ENCODE measurements around the gene MBNL1.
"Not testable (repeated sequence)": the region's sequence is repeated elsewhere in the genome, so short reads cannot be mapped to it uniquely, and the experiment has no call there.

Gene MBNL1

GRCh38 chr3:152377184-152377570, 108.4 kb downstream of the MBNL1 start:
- no peak for DNase-seq (ENCODE audit: low read depth in 2 of 2)

DNA sequence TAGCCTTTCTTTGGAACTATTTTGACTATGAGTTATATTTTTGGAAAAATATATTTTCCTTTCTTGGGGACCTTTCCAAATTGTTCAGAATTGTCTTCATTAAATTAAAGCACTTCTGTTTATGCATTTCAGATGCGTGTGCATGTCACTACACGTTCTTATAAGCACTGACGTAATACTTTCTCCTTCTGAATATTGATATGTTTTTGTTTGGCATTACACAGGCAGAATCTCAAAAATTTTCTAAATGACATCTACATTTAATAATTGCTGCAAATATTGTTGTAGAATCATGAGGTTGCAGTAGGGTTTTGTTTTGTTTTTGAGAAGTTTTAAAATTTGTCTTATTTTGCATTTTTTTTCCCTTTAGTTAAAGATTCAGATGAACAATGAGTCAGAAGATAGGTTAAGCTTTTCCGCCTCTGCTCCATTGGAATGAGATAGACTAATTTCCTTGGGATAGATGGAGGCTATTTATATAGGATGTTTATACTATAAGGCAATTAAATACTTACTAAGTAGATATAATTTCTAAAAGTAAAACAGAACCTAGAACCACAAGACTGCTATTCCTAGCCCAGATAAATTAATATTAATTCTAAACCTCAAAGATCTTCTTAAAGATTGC, 110.8 kb downstream of the MBNL1 start:
- DNase-seq (ENCODE audit: low read depth in 2 of 2), result no peak

GRCh38 chr3:152380043-152380442, 111.3 kb downstream of the MBNL1 start:
- DNase-seq (ENCODE audit: low read depth in 2 of 2), result no peak

GRCh38 chr3:152381881-152382295, 113.2 kb downstream of the MBNL1 start:
- DNase-seq (ENCODE audit: low read depth in 2 of 2), result no peak

DNA sequence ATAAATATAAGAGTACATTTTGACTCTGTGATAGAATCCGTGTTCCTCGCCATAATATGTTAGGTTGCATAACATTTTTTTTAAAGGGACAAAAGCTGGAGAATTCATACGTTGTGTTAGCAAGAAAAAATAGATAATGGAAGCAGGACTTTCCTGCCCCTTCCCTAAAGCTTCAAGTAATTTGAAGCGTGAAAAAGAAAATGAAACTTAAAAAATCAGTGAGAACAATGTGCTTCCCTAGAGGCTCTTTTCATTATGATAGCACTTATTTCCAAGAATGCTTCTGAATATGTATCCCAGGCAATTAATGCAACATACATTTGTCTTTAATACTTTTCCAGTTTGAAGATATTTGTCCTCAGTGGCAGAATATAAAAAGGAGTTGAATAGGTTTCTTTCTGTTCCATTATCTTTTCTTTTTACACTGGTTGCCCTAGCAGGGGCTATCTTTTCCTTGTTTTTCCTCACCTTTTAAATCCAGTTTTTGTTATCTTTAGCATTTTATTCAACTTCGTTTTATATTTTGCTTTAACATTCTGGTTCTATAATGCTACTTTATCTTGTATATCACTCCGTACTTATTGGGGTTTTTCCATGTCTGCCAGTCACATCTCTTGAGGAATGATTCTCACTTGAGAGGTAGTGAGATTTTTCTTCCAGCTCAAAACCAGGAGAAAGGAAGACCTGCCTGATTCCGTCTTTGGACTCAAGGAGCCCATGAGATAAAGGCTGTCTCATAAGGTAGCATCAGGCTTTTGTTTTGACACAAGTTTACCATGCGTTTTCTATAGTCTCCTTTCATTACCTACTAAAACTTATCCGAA, 113.8 kb downstream of the MBNL1 start:
- DNase-seq (ENCODE audit: low read depth in 2 of 2), result no peak

DNA sequence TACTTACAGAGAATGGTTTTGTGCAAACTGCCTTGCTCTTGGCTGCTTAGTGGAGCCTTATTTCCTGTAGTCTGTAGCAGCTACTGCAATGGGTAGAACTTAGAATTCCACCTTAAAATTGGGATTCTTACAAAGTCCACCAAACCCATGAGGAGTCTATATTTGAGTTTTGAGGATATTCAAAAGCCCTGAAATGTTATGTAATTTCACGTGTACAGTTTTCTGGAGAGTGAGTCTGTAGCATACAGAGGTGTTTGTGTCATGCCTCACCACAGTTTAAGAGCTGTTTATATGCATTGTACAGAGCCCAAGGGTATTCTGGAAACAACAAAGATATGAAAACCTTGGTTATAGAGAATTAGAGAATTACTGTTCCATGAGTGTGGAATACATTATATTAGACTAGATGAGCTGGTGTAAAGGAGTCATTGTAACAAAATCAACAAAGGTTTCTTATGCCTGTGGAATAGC, 114.4 kb downstream of the MBNL1 start:
- DNase-seq (ENCODE audit: low read depth in 2 of 2), result no peak

- DNase-seq (ENCODE audit: low read depth in 2 of 2), result no peak
Measured at GRCh38 chr3:152384412-152384811, 115.7 kb downstream of the MBNL1 start.

DNA sequence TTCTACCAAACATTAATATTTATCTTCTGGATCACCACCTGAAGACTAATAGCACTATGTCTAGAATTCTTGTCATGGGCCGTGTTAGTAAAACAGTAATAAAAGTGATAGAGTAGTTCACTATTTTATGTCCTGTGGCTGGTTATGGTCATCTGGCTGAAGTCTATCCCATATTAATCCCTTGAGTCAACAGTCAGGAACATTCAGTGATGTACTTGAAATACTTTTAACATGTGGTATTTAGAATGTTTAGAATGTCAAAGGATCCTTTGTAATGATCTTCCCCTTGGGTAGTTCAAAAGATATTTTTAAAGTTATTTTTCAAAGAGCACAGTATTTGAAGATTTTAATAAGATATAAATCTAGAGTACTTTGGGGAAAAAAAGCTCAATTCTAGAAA, 117.0 kb downstream of the MBNL1 start:
- no peak for DNase-seq (ENCODE audit: low read depth in 2 of 2)

DNA sequence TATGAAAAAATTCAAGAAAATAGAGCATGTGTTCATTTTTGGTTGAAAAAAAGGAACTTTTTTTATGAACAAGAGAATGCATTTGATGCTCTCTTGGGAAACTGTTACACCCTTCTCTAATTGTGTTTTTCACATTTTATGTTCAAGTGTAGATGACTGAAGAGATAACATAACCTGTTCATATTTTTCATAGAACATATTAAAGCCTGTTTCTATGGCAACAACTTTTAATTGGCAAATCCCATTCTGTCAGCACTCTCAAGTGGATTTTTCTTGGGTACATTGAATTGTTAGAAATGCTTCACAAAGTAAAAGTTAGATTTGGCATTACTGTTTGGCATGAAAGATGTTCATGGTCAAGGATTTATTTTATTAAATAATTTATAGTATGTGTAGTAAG, 117.5 kb downstream of the MBNL1 start:
- DNase-seq (ENCODE audit: low read depth in 2 of 2), result no peak

- DNase-seq (ENCODE audit: low read depth in 2 of 2), result no peak
Measured at GRCh38 chr3:152388631-152389030, 119.9 kb downstream of the MBNL1 start.

DNA sequence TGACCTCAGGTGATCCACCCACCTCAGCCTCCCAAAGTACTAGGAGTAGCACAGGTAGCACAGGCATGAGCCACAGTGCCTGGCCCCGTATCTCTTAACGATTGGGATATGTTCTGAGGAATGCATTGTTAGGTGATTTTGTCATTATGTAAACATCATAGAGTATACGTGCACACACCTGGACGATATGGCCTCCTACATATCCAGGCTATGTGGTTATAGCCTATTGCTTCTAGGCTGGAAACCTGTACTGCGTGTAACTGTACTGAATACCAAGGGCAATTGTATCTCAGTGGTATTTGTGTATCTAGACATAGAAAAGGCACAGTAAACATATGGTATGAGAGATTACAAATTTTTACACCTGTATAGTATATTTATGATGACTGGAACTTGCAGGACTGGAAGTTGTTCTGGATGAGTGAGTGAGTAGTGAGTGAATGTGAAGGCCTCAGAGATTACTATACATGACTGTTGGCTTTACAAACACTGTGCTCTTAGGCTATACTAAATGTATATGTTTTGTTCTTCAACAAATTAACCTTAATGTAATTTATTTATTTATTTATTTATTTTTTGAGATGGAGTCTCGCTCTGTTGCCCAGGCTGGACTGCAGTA, 120.7 kb downstream of the MBNL1 start:
- no peak for DNase-seq (ENCODE audit: low read depth in 2 of 2)

GRCh38 chr3:152390647-152391046, 121.9 kb downstream of the MBNL1 start:
- DNase-seq (ENCODE audit: low read depth in 2 of 2), result no peak

- no peak for DNase-seq (ENCODE audit: low read depth in 2 of 2)
Measured at GRCh38 chr3:152391671-152392070, 122.9 kb downstream of the MBNL1 start.

- DNase-seq (ENCODE audit: low read depth in 2 of 2), result no peak
Measured at GRCh38 chr3:152392272-152392880, 123.6 kb downstream of the MBNL1 start.

- DNase-seq (ENCODE audit: low read depth in 2 of 2), result no peak
Measured at GRCh38 chr3:152394246-152394645, 125.5 kb downstream of the MBNL1 start.

DNA sequence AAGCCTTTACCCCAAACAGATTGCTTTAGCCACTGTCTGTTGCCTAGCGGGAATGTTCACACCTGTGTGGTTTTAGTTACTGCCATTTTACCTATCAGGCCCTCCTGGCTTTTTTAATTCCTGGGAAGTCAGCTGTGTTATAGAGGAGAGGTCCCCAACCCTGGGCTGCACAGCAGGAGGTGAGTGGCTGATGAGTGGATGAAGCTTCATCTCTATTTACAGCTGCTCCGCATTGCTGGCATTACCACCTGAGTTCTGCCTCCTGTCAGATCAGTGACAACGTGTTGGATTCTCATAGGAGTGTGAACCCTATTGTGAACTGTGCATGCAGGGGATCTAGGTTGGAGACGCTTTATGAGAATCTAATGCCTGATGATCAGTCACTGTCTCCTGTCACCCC, 127.0 kb downstream of the MBNL1 start:
- no peak for DNase-seq (ENCODE audit: low read depth in 2 of 2)

- no peak for DNase-seq (ENCODE audit: low read depth in 2 of 2)
Measured at GRCh38 chr3:152396867-152397266, 128.1 kb downstream of the MBNL1 start.

DNA sequence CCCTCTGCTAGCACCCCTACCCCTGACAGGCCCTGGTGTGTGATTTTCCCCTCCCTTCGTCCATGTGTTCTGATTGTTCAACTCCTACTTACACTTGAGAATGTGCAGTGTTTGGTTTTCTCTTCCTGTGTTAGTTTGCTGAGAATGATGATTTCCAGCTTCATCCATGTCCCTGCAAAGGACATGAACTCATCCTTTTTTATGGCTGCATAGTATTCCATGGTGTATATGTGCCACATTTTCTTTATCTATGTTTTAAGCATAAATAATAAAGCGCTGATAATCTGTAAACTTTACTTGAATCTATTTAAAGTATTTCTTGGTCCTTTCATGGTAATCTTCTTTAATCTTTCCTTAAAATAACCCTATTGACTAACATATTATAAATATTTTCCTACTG, 128.6 kb downstream of the MBNL1 start:
- DNase-seq (ENCODE audit: low read depth in 2 of 2), result not testable (repeated sequence)

DNA sequence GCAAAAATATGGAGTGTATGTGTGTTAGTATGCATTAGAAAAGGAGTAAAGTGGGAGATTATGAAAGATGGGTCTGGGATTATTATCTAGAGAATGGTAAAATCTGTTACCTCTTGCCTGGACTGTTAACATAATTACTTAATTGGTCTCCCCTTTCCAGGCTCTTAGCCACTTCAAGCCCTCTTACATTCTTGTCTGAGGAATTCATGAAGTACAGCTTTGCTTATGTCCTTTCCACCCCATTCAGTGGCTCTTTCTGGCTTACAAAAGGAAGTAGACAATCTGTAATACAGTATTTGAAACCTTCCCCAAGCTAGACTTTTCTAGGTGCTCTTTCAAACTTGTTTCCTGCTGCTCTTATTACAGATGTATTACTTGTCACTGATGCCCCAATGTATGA, 129.8 kb downstream of the MBNL1 start:
- no peak for DNase-seq (ENCODE audit: low read depth in 2 of 2)

GRCh38 chr3:152399374-152399773, 130.6 kb downstream of the MBNL1 start:
- no peak for DNase-seq (ENCODE audit: low read depth in 2 of 2)

GRCh38 chr3:152400887-152401286, 132.2 kb downstream of the MBNL1 start:
- DNase-seq (ENCODE audit: low read depth in 2 of 2), result no peak

DNA sequence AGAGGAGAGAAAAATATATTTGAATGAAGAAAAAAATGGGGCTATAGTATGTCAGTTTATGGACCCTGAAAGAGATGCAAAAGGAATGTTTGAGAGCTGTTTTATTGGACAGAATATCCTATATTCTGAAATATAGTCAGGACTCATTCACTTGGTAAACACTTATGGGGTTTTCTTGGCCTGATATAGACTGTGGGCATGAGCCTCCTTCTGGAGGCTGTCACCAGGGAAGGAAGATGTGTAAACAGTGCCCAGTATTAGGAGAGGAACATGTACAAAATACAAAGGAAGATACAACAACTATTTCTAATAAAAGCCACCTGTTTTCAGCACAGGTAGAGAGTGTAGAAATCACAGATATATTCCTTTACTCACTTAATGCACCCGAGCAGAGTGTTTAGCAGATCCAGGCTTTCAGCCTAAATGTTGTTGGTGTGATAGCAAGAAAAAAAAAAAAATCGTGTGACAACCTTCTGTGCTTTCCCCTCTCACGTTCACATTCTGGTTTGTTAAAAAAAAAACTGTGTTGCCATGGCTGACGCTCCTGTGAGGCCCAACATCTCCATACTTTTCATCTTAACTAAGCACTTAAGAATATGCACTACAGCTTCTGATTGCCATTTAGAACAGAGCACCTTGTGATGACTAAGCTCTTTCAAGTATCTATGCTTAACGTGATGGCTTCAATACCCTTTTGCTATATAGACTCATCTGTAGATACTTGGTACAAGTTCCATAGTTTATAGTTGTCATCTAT, 134.1 kb downstream of the MBNL1 start:
- DNase-seq (ENCODE audit: low read depth in 2 of 2), result no peak
